ENCODE data around the gene RAC3. TPM values are rescaled to one million over a fixed set of nuclear protein-coding genes. Genes with fewer than 3 reads are reported as not detected.

RAC3 gene
- total RNA-seq, 1 donor: 9.1 TPM

GRCh38 chr17:81995463-81996231 lies 35.8 kb upstream of the RAC3 start:
- no peak for DNase-seq (ENCODE audit: low read depth)
- H3K4me3 ChIP-seq (ENCODE audit: low read depth, low read length): no peak overlapping the region
- no peak for TF ChIP-seq CTCF (IDR thresholded peaks at IDR 0.05; ENCODE audit: insufficient read depth, low read depth, low read length)

GRCh38 chr17:81996232-81996756 lies 35.2 kb upstream of the RAC3 start:
- H3K4me3 ChIP-seq (ENCODE audit: low read depth, low read length): no peak overlapping the region
- TF ChIP-seq CTCF (IDR thresholded peaks at IDR 0.05; ENCODE audit: insufficient read depth, low read depth, low read length): no peak
- DNase-seq (ENCODE audit: low read depth): no peak

- TF ChIP-seq CTCF (IDR thresholded peaks at IDR 0.05; ENCODE audit: insufficient read depth, low read depth, low read length): no peak
- DNase-seq (ENCODE audit: low read depth): no peak
- no peak overlapping the region for H3K4me3 ChIP-seq (ENCODE audit: low read depth, low read length)
These were observed 34.6 kb upstream of the RAC3 start for GRCh38 chr17:81996757-81997441.

GRCh38 chr17:81998212-81998611 lies 33.3 kb upstream of the RAC3 start:
- TF ChIP-seq CTCF (IDR thresholded peaks at IDR 0.05; ENCODE audit: insufficient read depth, low read depth, low read length): no peak
- DNase-seq (ENCODE audit: low read depth): no peak
- H3K4me3 ChIP-seq (ENCODE audit: low read depth, low read length): no peak overlapping the region

GRCh38 chr17:81998691-81999438 lies 32.6 kb upstream of the RAC3 start:
- TF ChIP-seq CTCF (IDR thresholded peaks at IDR 0.05; ENCODE audit: insufficient read depth, low read depth, low read length): no peak
- no peak for DNase-seq (ENCODE audit: low read depth)

GRCh38 chr17:81999587-81999975 lies 31.9 kb upstream of the RAC3 start:
- no peak for TF ChIP-seq CTCF (IDR thresholded peaks at IDR 0.05; ENCODE audit: insufficient read depth, low read depth, low read length)
- no peak for DNase-seq (ENCODE audit: low read depth)
- H3K4me3 ChIP-seq (ENCODE audit: low read depth, low read length): no peak overlapping the region

More at GRCh38 chr17:81998691-81999438, 32.6 kb upstream of the RAC3 start:
- H3K4me3 ChIP-seq (ENCODE audit: low read depth, low read length): no peak overlapping the region

Measured in fibroblast of villous mesenchyme (primary cell).